ENCODE data around the gene NPHS2. TPM values are rescaled to one million over a fixed set of nuclear protein-coding genes. Genes with fewer than 3 reads are reported as not detected.

The NPHS2 gene
- total RNA-seq (not detected), polyA plus RNA-seq (under 1 TPM in 1 of 3 donors, not detected in 2; 0.46 TPM)

DNA sequence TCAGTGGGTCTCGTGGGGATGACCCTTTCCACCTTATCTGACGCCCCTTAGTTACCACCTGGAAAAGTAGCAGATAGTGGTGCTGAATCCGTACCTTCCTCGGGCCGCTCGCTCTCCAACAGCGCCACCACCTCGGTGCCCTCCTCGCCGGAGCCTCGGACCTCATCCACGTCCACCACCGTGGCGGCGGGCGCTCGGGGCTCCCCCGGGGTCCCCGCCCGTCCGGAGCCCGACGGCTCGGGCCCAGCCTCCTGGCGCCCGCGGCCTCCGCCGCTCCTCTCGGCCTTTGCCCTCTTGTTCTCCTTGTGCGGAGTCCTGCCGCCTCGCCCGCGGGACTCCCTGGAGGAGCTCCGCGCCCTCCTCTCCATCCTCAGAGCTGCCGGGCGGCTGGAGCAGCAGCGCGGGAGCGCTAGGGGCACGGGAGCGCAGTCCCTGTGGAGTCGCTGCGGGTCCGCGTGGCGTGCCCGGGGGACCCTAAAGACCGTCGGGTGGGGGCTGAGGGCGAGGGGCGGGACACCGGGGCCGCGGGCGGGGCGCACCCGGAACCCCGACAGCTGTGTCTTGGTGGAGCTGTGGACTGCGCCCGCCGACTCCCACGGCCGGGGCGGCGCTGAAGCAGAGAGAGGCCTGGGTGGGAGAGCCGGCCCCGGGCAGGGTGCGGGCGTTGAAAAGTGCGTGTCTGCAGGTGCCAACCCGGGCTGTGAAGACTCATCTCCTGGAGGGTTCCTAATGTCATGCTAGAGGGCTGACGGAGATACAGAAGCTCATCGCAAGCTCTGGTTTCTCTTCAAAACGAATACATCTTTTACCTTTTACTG, at the start of gene NPHS2:
NPHS2 (minus strand) TSS at position 452 of the 818 bp plus-strand sequence; CDS start at position 368, 84 bp downstream.
- Histone ChIP-seq H3K4me3 (peak within 1 kb of the TSS in 1 of 4 donors; percentile 1), H3K27me3 (peaks cover 7 to 50% (median 12%) of the 10 kb centered on the region in 3 donors), H3K27ac (no peak within 1 kb of the TSS), H3K4me1 (peaks cover 0 to 8% (median 4%) of the 10 kb centered on the region in 4 donors), H3K36me3 (no peaks in the 10 kb centered on the region), H3K9me3 (no peaks in the 10 kb centered on the region)
- TF ChIP-seq POLR2A (IDR thresholded peaks at IDR 0.05) (no peak), EP300 (IDR thresholded peaks at IDR 0.05) (no peak), CTCF (IDR thresholded peaks at IDR 0.05) (no peak), POLR2AphosphoS5 (IDR thresholded peaks at IDR 0.05) (no peak)
- WGBS, 2 donors = 4 to 5% methylated on average over 77 of the region's 77 CpGs
- no peak for DNase-seq
- intact Hi-C loops (cut with DNase I) = no loop called here

DNA sequence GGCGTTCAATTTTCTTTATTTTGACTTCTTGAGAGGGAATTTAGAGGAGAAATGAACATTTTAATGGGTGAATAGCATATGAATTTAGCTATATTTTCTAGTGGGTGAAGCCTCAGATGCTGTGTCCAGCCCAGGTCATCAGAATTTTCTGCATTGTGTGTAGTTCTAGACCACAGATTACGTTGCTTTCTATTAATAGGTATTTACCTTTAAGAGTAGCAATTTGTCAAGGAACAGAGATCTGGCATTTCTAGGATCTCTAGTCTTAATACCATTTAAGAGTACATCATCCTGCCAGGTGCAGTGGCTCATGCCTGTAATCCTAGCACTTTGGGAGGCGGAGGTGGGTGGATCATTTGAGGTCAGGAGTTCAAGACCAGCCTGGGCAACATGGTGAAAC, 36.6 kb upstream of the NPHS2 start:
- Histone ChIP-seq H3K27me3 (no peaks in the 10 kb centered on the region), H3K36me3 (no peaks in the 10 kb centered on the region), H3K4me3 (no peak overlapping the region), H3K9me3 (no peaks in the 10 kb centered on the region), H3K4me1 (no peaks in the 10 kb centered on the region), H3K27ac (no peak overlapping the region)
- DNase-seq = no peak
- intact Hi-C loops (cut with DNase I) = no loop called here
- TF ChIP-seq EP300 (IDR thresholded peaks at IDR 0.05) = no peak
- TF ChIP-seq POLR2A (IDR thresholded peaks at IDR 0.05) = no peak
- TF ChIP-seq POLR2AphosphoS5 (IDR thresholded peaks at IDR 0.05) = no peak
- no peak for TF ChIP-seq CTCF (IDR thresholded peaks at IDR 0.05)
- 86 to 87% methylated on average over 3 of the region's 3 CpGs for WGBS, 2 donors

- intact Hi-C loops (cut with DNase I) = no loop called here
These were observed 25.3 kb upstream of the NPHS2 start for GRCh38 chr1:179601093-179601492.

GRCh38 chr1:179599623-179600249, 24.0 kb upstream of the NPHS2 start:
- Histone ChIP-seq H3K36me3 (no peaks in the 10 kb centered on the region), H3K4me1 (no peaks in the 10 kb centered on the region), H3K9me3 (peaks cover 0 to 7% (median 0%) of the 10 kb centered on the region in 4 donors), H3K27ac (no peak overlapping the region), H3K4me3 (no peak overlapping the region), H3K27me3 (peaks cover 0 to 7% (median 3%) of the 10 kb centered on the region in 3 donors)
- no peak for TF ChIP-seq POLR2AphosphoS5 (IDR thresholded peaks at IDR 0.05)
- no peak for TF ChIP-seq CTCF (IDR thresholded peaks at IDR 0.05)
- no peak for TF ChIP-seq POLR2A (IDR thresholded peaks at IDR 0.05)
- no peak for TF ChIP-seq EP300 (IDR thresholded peaks at IDR 0.05)
- intact Hi-C loops (cut with DNase I) = no loop called here
- DNase-seq = no peak

More at GRCh38 chr1:179601093-179601492, 25.3 kb upstream of the NPHS2 start:
- 90 to 95% methylated on average over 1 of the region's 1 CpG for WGBS, 2 donors
- Histone ChIP-seq H3K4me1 (no peaks in the 10 kb centered on the region), H3K27ac (no peak overlapping the region), H3K9me3 (peaks cover 0 to 7% (median 0%) of the 10 kb centered on the region in 4 donors), H3K4me3 (no peak overlapping the region), H3K36me3 (no peaks in the 10 kb centered on the region), H3K27me3 (peaks cover 0 to 7% (median 0%) of the 10 kb centered on the region in 3 donors)
- no peak for DNase-seq
- TF ChIP-seq CTCF (IDR thresholded peaks at IDR 0.05) (no peak), EP300 (IDR thresholded peaks at IDR 0.05) (no peak), POLR2AphosphoS5 (IDR thresholded peaks at IDR 0.05) (no peak), POLR2A (IDR thresholded peaks at IDR 0.05) (no peak)

Data from sigmoid colon (tissue), 7 donors.